HepG2 (cell line): ENCODE results near the gene SAPCD1. TPM values are rescaled to one million over a fixed set of nuclear protein-coding genes. Genes with fewer than 3 reads are reported as not detected.
A peak's percentile ranks its signal among the peaks of the same experiment; 100 is the strongest.

ENCODE experiments used
- BRD4 ChIP-seq: sonication (generic); formaldehyde crosslinking; IDR thresholded peaks from 2 replicates; pipeline ENCODE4 v1.4.0; 2020; ENCODE audit warnings: missing genetic modification reagents
- ERF ChIP-seq: IDR thresholded peaks from 2 replicates; pipeline ENCODE4 v1.6.1; 2018; ENCODE audit warnings: missing biosample characterization, missing genetic modification reagents
- FOXJ3 ChIP-seq: sonication (generic); formaldehyde crosslinking; IDR thresholded peaks from 2 replicates; pipeline ENCODE4 v1.4.0; 2020; ENCODE audit warnings: missing genetic modification reagents, mild to moderate bottlenecking, borderline replicate concordance
- HOXA3 ChIP-seq: sonication (generic); formaldehyde crosslinking; IDR thresholded peaks from 2 replicates; pipeline ENCODE4 v1.5.0; 2020; ENCODE audit warnings: missing genetic modification reagents
- MTA3 ChIP-seq: sonication (generic); formaldehyde crosslinking; IDR thresholded peaks from 2 replicates; pipeline ENCODE4 v1.4.0; 2020; ENCODE audit warnings: missing genetic modification reagents
- MZF1 ChIP-seq: sonication (generic); formaldehyde crosslinking; IDR thresholded peaks from 2 replicates; pipeline ENCODE4 v1.8.1; 2023; ENCODE audit warnings: mild to moderate bottlenecking, missing genetic modification reagents, borderline replicate concordance
- RFX1 ChIP-seq: fragments of 450-650 bp; IDR thresholded peaks from 2 replicates; pipeline ENCODE4 v1.6.1; 2017
- TBX3 ChIP-seq: fragments of 450-650 bp; IDR thresholded peaks from 2 replicates; pipeline ENCODE4 v1.6.1; 2017; ENCODE audit warnings: antibody characterized with exemption, mild to moderate bottlenecking, inconsistent platforms, borderline replicate concordance
- TCF12 ChIP-seq, 2 experiments: fragments of 450-650 bp in 1 of 2; sonication (generic) in 1 of 2; formaldehyde crosslinking in 1 of 2; IDR thresholded peaks; 2 replicates each; pipeline versions ENCODE4 v1.6.1 to v1.8.0; 2017 to 2022; ENCODE audit warnings: antibody characterized with exemption in 1 of 2, mild to moderate bottlenecking in 1 of 2, missing genetic modification reagents in 1 of 2, moderate library complexity in 1 of 2
- TCF7L2 ChIP-seq: IDR thresholded peaks from 2 replicates; pipeline ENCODE4 v1.6.1; 2011; ENCODE audit warnings: mild to moderate bottlenecking, low read depth, low read length, moderate library complexity
- THAP11 ChIP-seq: IDR thresholded peaks from 2 replicates; pipeline ENCODE4 v1.6.1; 2016; ENCODE audit warnings: missing biosample characterization, missing genetic modification reagents
- ZNF761 ChIP-seq: sonication (generic); formaldehyde crosslinking; conservative IDR thresholded peaks from 2 replicates; pipeline ENCODE4 v1.4.0; 2020; ENCODE audit warnings: mild to moderate bottlenecking, missing genetic modification reagents
- ZNF883 ChIP-seq: sonication (generic); formaldehyde crosslinking; IDR thresholded peaks from 2 replicates; pipeline ENCODE4 v1.5.1; 2020; ENCODE audit warnings: mild to moderate bottlenecking, missing genetic modification reagents; ENCODE audit errors: not compliant biosample characterization
- ZNF891 ChIP-seq: sonication (generic); formaldehyde crosslinking; IDR thresholded peaks from 2 replicates; pipeline ENCODE4 v1.5.0; 2020; ENCODE audit warnings: mild to moderate bottlenecking, missing genetic modification reagents
- polyA plus RNA-seq, 8 experiments: library from polyadenylated mRNA; depleted of rRNA in 3 of 8; stranded (reverse) in 7 of 8; unstranded in 1 of 8; fragments of >200 nt; fragmentation: Illumina TruSeq in 4 of 8; extraction: Trizol in 4 of 8; gene quantifications; 2 replicates each; pipeline versions ENCODE4 v1.2.1 to v1.2.3, GENCODE V29; 2011 to 2016; ENCODE audit warnings: low read depth in 4 of 8, missing spikeins in 1 of 8, mixed read lengths in 1 of 8; ENCODE audit not compliant: insufficient read depth in 1 of 8
- total RNA-seq, 5 experiments: library from RNA; depleted of rRNA; stranded (reverse); fragments of >200 nt; fragmentation: Illumina TruSeq; extraction: Trizol; gene quantifications; 2 replicates each; pipeline ENCODE4 v1.2.3, GENCODE V29; 2016; ENCODE audit warnings: low read depth in 1 of 5
- TF ChIP-seq, protein P1 (sequence below): sonication (generic); formaldehyde crosslinking; IDR thresholded peaks from 2 replicates; pipeline ENCODE4 v1.8.0; 2022; ENCODE audit warnings: missing genetic modification reagents, mild to moderate bottlenecking, inconsistent platforms, borderline replicate concordance
- TF ChIP-seq, protein P2 (sequence below): sonication (generic); formaldehyde crosslinking; IDR thresholded peaks from 2 replicates; pipeline ENCODE4 v1.9.0; 2021; ENCODE audit warnings: mild to moderate bottlenecking, missing genetic modification reagents
- TF ChIP-seq, protein P3 (sequence below): IDR thresholded peaks from 2 replicates; pipeline ENCODE4 v1.6.1; 2016; ENCODE audit warnings: low read depth, control low read depth
- TF ChIP-seq, protein P4 (sequence below): sonication (generic); formaldehyde crosslinking; IDR thresholded peaks from 2 replicates; pipeline ENCODE4 v1.4.0; 2020; ENCODE audit warnings: missing genetic modification reagents

Gene SAPCD1
- total and polyA plus RNA-seq, 2 of the 13 experiments (the other 11 are each of a cell fraction or from before 2014, with no cell fraction given): 2.5 to 3.9 TPM

DNA sequence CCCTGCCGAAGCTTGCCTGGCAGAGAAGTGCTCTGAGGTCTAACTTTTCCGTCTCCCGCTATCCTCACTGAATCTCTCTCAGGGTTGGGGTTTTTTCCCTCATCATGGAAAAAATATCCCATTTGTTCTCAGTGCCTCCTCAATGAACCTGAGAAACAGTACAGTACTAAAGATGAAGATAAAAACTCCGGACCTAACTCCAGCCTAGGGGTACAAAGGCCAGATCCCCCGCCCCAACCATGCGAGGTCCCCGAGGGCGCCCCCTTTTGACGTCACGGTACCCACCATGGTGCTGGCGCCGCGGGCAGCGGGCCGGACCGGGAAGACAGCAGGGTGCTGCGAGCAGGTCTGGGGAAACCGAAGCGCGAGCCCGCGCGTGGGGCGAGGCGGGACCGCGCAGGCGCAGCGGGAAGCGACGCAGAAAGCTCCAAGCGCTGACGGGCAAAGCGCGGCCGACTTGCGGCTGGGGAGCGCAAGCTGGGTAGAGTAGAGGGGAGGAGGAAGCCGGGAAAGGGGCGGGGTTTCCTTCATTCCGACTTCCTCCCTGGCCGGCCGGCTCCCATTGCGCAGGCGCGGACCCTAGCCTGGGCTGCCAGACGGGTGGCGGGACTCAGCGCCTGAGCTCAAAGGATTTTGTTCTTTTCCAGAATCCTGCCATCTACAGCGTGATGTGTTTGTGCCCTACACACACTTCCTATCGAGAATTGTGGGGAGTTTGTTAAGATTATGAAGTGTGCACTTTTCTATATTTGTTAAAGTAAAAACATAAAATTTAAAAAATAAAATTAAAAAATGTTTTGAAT lies 44.2 kb downstream of the SAPCD1 start, which contains the start of gene LSM2 (continued):
- TF ChIP-seq, protein P1, sequence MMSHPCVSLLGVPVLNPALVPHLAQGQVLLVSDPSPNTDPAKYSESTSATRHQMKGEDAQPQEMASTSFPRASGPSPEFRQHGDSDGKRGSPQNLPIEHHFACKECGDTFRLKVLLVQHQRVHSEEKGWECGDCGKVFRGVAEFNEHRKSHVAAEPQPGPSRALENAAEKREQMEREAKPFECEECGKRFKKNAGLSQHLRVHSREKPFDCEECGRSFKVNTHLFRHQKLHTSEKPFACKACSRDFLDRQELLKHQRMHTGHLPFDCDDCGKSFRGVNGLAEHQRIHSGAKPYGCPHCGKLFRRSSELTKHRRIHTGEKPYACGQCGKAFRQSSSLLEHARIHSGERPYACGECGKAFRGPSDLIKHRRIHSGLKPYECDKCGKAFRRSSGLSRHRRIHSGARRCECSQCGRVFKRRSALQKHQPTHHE (CRISPR knock-in tag): peak; percentile 93; the same call in 1 of the 2 replicates
- TF ChIP-seq, protein P2, sequence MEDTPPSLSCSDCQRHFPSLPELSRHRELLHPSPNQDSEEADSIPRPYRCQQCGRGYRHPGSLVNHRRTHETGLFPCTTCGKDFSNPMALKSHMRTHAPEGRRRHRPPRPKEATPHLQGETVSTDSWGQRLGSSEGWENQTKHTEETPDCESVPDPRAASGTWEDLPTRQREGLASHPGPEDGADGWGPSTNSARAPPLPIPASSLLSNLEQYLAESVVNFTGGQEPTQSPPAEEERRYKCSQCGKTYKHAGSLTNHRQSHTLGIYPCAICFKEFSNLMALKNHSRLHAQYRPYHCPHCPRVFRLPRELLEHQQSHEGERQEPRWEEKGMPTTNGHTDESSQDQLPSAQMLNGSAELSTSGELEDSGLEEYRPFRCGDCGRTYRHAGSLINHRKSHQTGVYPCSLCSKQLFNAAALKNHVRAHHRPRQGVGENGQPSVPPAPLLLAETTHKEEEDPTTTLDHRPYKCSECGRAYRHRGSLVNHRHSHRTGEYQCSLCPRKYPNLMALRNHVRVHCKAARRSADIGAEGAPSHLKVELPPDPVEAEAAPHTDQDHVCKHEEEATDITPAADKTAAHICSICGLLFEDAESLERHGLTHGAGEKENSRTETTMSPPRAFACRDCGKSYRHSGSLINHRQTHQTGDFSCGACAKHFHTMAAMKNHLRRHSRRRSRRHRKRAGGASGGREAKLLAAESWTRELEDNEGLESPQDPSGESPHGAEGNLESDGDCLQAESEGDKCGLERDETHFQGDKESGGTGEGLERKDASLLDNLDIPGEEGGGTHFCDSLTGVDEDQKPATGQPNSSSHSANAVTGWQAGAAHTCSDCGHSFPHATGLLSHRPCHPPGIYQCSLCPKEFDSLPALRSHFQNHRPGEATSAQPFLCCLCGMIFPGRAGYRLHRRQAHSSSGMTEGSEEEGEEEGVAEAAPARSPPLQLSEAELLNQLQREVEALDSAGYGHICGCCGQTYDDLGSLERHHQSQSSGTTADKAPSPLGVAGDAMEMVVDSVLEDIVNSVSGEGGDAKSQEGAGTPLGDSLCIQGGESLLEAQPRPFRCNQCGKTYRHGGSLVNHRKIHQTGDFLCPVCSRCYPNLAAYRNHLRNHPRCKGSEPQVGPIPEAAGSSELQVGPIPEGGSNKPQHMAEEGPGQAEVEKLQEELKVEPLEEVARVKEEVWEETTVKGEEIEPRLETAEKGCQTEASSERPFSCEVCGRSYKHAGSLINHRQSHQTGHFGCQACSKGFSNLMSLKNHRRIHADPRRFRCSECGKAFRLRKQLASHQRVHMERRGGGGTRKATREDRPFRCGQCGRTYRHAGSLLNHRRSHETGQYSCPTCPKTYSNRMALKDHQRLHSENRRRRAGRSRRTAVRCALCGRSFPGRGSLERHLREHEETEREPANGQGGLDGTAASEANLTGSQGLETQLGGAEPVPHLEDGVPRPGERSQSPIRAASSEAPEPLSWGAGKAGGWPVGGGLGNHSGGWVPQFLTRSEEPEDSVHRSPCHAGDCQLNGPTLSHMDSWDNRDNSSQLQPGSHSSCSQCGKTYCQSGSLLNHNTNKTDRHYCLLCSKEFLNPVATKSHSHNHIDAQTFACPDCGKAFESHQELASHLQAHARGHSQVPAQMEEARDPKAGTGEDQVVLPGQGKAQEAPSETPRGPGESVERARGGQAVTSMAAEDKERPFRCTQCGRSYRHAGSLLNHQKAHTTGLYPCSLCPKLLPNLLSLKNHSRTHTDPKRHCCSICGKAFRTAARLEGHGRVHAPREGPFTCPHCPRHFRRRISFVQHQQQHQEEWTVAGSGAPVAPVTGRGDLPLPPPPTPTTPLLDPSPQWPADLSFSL (CRISPR knock-in tag): no peak
- TF ChIP-seq ZNF883 (CRISPR knock-in tag) (peak; percentile 96), HOXA3 (CRISPR knock-in tag) (peak; percentile 98), ZNF891 (peak; percentile 93), THAP11 (CRISPR knock-in tag) (peak; percentile 90), ZNF761 (CRISPR knock-in tag) (peak; percentile 91), MZF1 (CRISPR knock-in tag) (peak; percentile 69; the same call in 1 of the 2 replicates), MTA3 (CRISPR knock-in tag) (no peak), RFX1 (no peak), TCF12 (IDR thresholded peaks at IDR 0.05) (no peak), TCF12 (CRISPR knock-in tag; IDR thresholded peaks at IDR 0.05) (peak; percentile 55; the same call in 1 of the 2 replicates), ERF (CRISPR knock-in tag) (peak; percentile 89), BRD4 (CRISPR knock-in tag) (peak; percentile 89; the same call in 1 of the 2 replicates), TCF7L2 (no peak), FOXJ3 (no peak), TBX3 (no peak)
- TF ChIP-seq, protein P3, sequence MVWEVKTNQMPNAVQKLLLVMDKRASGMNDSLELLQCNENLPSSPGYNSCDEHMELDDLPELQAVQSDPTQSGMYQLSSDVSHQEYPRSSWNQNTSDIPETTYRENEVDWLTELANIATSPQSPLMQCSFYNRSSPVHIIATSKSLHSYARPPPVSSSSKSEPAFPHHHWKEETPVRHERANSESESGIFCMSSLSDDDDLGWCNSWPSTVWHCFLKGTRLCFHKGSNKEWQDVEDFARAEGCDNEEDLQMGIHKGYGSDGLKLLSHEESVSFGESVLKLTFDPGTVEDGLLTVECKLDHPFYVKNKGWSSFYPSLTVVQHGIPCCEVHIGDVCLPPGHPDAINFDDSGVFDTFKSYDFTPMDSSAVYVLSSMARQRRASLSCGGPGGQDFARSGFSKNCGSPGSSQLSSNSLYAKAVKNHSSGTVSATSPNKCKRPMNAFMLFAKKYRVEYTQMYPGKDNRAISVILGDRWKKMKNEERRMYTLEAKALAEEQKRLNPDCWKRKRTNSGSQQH (CRISPR knock-in tag): peak; percentile 88
- TF ChIP-seq, protein P4, sequence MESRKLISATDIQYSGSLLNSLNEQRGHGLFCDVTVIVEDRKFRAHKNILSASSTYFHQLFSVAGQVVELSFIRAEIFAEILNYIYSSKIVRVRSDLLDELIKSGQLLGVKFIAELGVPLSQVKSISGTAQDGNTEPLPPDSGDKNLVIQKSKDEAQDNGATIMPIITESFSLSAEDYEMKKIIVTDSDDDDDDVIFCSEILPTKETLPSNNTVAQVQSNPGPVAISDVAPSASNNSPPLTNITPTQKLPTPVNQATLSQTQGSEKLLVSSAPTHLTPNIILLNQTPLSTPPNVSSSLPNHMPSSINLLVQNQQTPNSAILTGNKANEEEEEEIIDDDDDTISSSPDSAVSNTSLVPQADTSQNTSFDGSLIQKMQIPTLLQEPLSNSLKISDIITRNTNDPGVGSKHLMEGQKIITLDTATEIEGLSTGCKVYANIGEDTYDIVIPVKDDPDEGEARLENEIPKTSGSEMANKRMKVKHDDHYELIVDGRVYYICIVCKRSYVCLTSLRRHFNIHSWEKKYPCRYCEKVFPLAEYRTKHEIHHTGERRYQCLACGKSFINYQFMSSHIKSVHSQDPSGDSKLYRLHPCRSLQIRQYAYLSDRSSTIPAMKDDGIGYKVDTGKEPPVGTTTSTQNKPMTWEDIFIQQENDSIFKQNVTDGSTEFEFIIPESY (CRISPR knock-in tag): no peak
